Activated CD8-positive, alpha-beta T cell treated with anti-CD3 and anti-CD28 coated beads for 36 hours (primary cell): ENCODE data around the gene DIAPH3. TPM values are rescaled to one million over a fixed set of nuclear protein-coding genes. Genes with fewer than 3 reads are reported as not detected.

Experiments
- ATAC-seq: fragments of 200-7000 bp; cut with Tn5 transposase; one replicate; pipeline ENCODE4 v1.10.0; 2021; ENCODE audit warnings: mild to moderate bottlenecking, moderate library complexity
- CTCF ChIA-PET: fragments of 350-600 bp; sonication (Branson Sonifier 250); formaldehyde crosslinking; loops from one replicate; lab custom pipeline; 2021; ENCODE audit warnings: antibody characterized with exemption; lab: Charles Lee
- POLR2A ChIA-PET: fragments of 350-600 bp; sonication (Branson Sonifier 250); formaldehyde crosslinking; loops from one replicate; lab custom pipeline; 2021; ENCODE audit warnings: antibody characterized with exemption; lab: Charles Lee
- DNase-seq: peaks from one replicate; pipeline ENCODE4 v3.0.0-alpha.2; 2020
- H3K27ac Mint-ChIP-seq: one replicate; pipeline ENCODE4 v1.8.0; 2021; ENCODE audit warnings: mild to moderate bottlenecking, mixed read lengths
- H3K27me3 Mint-ChIP-seq: one replicate; pipeline ENCODE4 v1.8.0; 2021; ENCODE audit warnings: mixed read lengths
- H3K36me3 Mint-ChIP-seq: one replicate; pipeline ENCODE4 v1.8.0; 2021; ENCODE audit warnings: low read depth, mixed read lengths
- H3K4me1 Mint-ChIP-seq: one replicate; pipeline ENCODE4 v1.8.0; 2021; ENCODE audit warnings: low read depth, mixed read lengths
- H3K4me3 Mint-ChIP-seq: one replicate; pipeline ENCODE4 v1.8.0; 2021; ENCODE audit warnings: mild to moderate bottlenecking, moderate library complexity, mixed read lengths
- H3K9me3 Mint-ChIP-seq: one replicate; pipeline ENCODE4 v1.8.0; 2021; ENCODE audit warnings: mixed read lengths
- intact Hi-C: fragments of 100-400 bp; cut with micrococcal nuclease; formaldehyde crosslinking; loops from one replicate; pipeline ENCODE4 v1.10.0; 2022
- total RNA-seq, 2 experiments: library from RNA; stranded (reverse); gene quantifications; one replicate each; pipeline ENCODE4 v1.2.3, GENCODE V29; 2021
- TF ChIP-seq, protein P1 (sequence below): fragments of 200-600 bp; IDR thresholded peaks from one replicate; pipeline ENCODE4 v1.8.0; 2022; ENCODE audit warnings: antibody characterized with exemption, mild to moderate bottlenecking

Gene DIAPH3
- total RNA-seq, 2 experiments from 2014 or later, result 23.0 to 25.4 TPM

DNA sequence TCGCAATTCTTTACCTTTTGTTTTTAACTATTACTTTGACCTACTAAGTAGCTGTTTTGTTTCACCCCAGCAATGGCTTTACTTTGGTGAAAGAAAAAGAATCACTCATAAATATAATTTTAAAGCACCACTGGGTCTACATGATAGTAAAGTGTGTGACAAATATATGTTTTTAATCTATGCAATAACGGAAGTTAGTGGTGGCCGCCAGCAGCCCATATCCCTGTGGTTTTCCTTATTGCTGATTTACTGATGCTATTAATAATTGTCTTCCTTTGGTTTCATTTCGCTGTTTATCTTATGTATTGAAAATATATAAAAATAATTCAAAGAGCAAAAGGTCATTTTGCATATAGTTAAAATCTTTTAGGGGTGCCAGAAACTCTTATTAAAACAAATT lies 491.3 kb downstream of the DIAPH3 start:
- H3K4me1 Mint-ChIP-seq, result no peaks in the 10 kb centered on the region
- TF ChIP-seq, protein P1, sequence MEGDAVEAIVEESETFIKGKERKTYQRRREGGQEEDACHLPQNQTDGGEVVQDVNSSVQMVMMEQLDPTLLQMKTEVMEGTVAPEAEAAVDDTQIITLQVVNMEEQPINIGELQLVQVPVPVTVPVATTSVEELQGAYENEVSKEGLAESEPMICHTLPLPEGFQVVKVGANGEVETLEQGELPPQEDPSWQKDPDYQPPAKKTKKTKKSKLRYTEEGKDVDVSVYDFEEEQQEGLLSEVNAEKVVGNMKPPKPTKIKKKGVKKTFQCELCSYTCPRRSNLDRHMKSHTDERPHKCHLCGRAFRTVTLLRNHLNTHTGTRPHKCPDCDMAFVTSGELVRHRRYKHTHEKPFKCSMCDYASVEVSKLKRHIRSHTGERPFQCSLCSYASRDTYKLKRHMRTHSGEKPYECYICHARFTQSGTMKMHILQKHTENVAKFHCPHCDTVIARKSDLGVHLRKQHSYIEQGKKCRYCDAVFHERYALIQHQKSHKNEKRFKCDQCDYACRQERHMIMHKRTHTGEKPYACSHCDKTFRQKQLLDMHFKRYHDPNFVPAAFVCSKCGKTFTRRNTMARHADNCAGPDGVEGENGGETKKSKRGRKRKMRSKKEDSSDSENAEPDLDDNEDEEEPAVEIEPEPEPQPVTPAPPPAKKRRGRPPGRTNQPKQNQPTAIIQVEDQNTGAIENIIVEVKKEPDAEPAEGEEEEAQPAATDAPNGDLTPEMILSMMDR, result no peak
- no peak overlapping the region for H3K4me3 Mint-ChIP-seq
- no peak overlapping the region for H3K27ac Mint-ChIP-seq
- DNase-seq (no peak), ATAC-seq (no peak)
- H3K9me3 Mint-ChIP-seq, result no peaks in the 10 kb centered on the region
- intact Hi-C loops, result no loop called here
- no peaks in the 10 kb centered on the region for H3K27me3 Mint-ChIP-seq
- no peaks in the 10 kb centered on the region for H3K36me3 Mint-ChIP-seq
- ChIA-PET POLR2A (no interaction called here), CTCF (interaction anchor here (0.7 to 0.9 kb wide), 2 partner anchors 7 to 10 kb away, joined by 3 read pairs; no protein-coding TSS in a partner anchor)

DNA sequence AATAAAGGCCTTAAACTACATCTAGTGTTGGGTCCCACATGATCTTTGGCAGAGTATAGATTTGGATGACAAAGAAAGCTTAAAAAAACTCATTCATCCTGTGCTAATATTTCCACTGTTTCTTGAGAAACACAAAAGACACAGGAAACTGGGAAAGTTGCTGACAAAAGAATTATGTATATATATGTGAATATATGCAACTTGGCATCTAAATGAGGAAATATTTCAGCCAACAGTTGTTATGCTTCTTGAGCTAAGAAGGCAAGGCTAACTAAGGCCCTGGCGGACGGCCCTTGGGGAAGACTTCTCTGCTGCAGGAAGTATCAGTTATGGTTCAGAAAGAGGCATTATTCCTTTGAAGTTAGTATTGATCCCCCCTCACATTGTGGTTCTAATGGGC lies 491.8 kb downstream of the DIAPH3 start:
- ChIA-PET POLR2A (no interaction called here), CTCF (interaction anchor here (0.7 to 0.9 kb wide), 2 partner anchors 8 to 9 kb away, joined by 3 read pairs; no protein-coding TSS in a partner anchor)
- ATAC-seq (no peak), DNase-seq (no peak)
- Mint-ChIP-seq H3K9me3 (no peaks in the 10 kb centered on the region), H3K36me3 (no peaks in the 10 kb centered on the region), H3K4me3 (no peak overlapping the region), H3K4me1 (no peaks in the 10 kb centered on the region), H3K27ac (no peak overlapping the region), H3K27me3 (no peaks in the 10 kb centered on the region)
- TF ChIP-seq, protein P1, result no peak
- intact Hi-C loops, result no loop called here

DNA sequence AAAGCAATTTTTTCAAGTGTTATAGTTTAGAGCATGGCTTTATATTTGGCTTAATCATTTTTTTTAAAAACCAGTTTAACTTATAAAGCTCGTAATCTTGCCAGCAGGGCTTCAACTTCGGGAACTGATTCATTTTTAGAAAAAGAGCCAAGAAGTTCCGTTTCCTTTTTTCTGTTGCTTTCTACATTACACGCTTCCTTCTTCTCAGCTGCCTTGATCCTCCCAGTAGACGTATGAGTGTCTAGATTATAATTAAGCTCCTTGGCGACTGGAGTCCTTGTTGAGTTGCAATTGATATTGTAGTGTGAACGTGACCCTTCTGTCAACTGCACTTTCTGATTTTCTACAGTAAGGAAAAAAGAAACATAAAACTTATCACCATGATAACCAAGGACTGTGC lies 497.2 kb downstream of the DIAPH3 start:
- ChIA-PET POLR2A (no interaction called here), CTCF (no interaction called here)
- H3K4me3 Mint-ChIP-seq, result no peak overlapping the region
- DNase-seq (no peak), ATAC-seq (no peak)
- no peak overlapping the region for H3K27ac Mint-ChIP-seq
- H3K36me3 Mint-ChIP-seq, result no peaks in the 10 kb centered on the region
- TF ChIP-seq, protein P1, result no peak
- H3K4me1 Mint-ChIP-seq, result no peaks in the 10 kb centered on the region
- H3K9me3 Mint-ChIP-seq, result no peaks in the 10 kb centered on the region
- intact Hi-C loops, result no loop called here
- H3K27me3 Mint-ChIP-seq, result no peaks in the 10 kb centered on the region

DNA sequence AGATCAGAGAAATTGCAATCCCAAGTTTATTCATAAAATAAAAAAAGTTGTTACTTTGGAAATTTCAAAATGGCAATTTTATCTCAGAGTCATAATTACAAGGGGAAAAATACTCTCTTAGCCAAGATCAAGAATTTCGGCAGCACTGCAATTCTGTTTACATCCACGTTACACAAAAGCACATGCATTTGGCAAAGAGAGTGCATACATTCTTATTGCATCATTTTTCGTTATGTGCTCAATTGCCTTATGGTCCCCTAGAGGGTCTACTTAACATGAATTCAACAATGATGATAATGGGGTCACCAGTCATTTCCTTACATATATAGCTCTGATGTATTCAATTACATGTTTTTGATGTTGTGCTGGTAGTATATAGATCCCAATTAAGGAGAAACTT lies 498.0 kb downstream of the DIAPH3 start:
- H3K36me3 Mint-ChIP-seq, result no peaks in the 10 kb centered on the region

DNA sequence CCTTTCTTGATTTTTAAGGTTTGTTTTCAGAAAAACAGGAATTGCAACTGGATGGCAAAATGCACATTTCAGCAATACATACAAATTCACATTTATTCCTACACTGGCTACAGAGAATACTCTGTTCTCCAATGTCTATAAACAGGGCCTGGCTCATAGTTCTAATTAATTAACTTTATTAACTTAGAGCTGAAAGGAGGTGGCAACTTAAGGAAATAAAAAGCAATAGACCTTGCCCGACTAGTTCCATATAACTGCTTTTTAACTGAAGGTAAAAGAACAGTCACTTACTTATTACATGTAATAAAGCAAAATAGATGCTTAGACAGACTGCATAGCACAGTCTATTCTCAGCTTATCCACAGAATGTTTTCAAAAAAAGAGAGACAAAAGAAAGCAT lies 498.5 kb downstream of the DIAPH3 start:
- no peaks in the 10 kb centered on the region for H3K4me1 Mint-ChIP-seq
- no peaks in the 10 kb centered on the region for H3K9me3 Mint-ChIP-seq
- no peaks in the 10 kb centered on the region for H3K36me3 Mint-ChIP-seq
- ATAC-seq (no peak), DNase-seq (no peak)
- CTCF ChIA-PET, result no interaction called here
- no peak overlapping the region for H3K4me3 Mint-ChIP-seq
- TF ChIP-seq, protein P1, result no peak
- H3K27me3 Mint-ChIP-seq, result no peaks in the 10 kb centered on the region
- POLR2A ChIA-PET, result no interaction called here
- H3K27ac Mint-ChIP-seq, result no peak overlapping the region
- intact Hi-C loops, result no loop called here

More for the DNA sequence above, 498.0 kb downstream of the DIAPH3 start:
- Mint-ChIP-seq H3K4me3 (no peak overlapping the region), H3K9me3 (no peaks in the 10 kb centered on the region), H3K27ac (no peak overlapping the region), H3K27me3 (no peaks in the 10 kb centered on the region), H3K4me1 (no peaks in the 10 kb centered on the region)
- no peak for DNase-seq
- TF ChIP-seq, protein P1, result no peak
- intact Hi-C loops, result no loop called here
- ChIA-PET POLR2A (no interaction called here), CTCF (no interaction called here)
- ATAC-seq, result no peak
